GM23338 (cell line): ENCODE results near the gene CD24. TPM values are rescaled to one million over a fixed set of nuclear protein-coding genes. Genes with fewer than 3 reads are reported as not detected.

Experiments used
- ATAC-seq: fragments of 200-7000 bp; cut with Tn5 transposase; 3 replicates; pipeline ENCODE4 v1.9.1; 2020
- DNase-seq: peaks from one replicate; pipeline ENCODE4 v3.0.0-alpha.2; 2015; ENCODE audit warnings: low spot score
- H2AFZ ChIP-seq: fragments of 200-600 bp; sonication (generic); 2 replicates; pipeline ENCODE4 v1.8.0; 2016; ENCODE audit warnings: antibody characterized with exemption, mild to moderate bottlenecking, moderate library complexity
- H3F3A ChIP-seq: fragments of 200-600 bp; sonication (generic); replicated peaks from 2 replicates; pipeline ENCODE4 v1.8.0; 2017; ENCODE audit warnings: antibody characterized with exemption, mixed run types, low read depth
- H3K27ac ChIP-seq: fragments of 200-600 bp; sonication (generic); 2 replicates; pipeline ENCODE4 v1.6.1; 2016; ENCODE audit warnings: low read depth
- H3K27me3 ChIP-seq: fragments of 200-600 bp; sonication (generic); 2 replicates; pipeline ENCODE4 v1.8.0; 2016; ENCODE audit warnings: mild to moderate bottlenecking, mixed run types, moderate library complexity; ENCODE audit not compliant: insufficient read depth
- H3K36me3 ChIP-seq: fragments of 200-600 bp; sonication (generic); 2 replicates; pipeline ENCODE4 v1.8.0; 2016; ENCODE audit warnings: mild to moderate bottlenecking; ENCODE audit not compliant: insufficient read depth
- H3K4me1 ChIP-seq: fragments of 200-600 bp; sonication (generic); 2 replicates; pipeline ENCODE4 v1.8.0; 2016; ENCODE audit warnings: mild to moderate bottlenecking, moderate library complexity; ENCODE audit not compliant: insufficient read depth
- H3K4me2 ChIP-seq: fragments of 200-600 bp; sonication (generic); 2 replicates; pipeline ENCODE4 v1.7.1; 2017; ENCODE audit warnings: mixed run types
- H3K4me3 ChIP-seq: fragments of 200-600 bp; sonication (generic); 2 replicates; pipeline ENCODE4 v1.6.1; 2016; ENCODE audit warnings: mixed run types
- H3K79me2 ChIP-seq: fragments of 200-600 bp; sonication (generic); replicated peaks from 2 replicates; pipeline ENCODE4 v1.8.0; 2017; ENCODE audit warnings: mild to moderate bottlenecking; ENCODE audit not compliant: insufficient read depth
- H3K9me2 ChIP-seq: fragments of 200-600 bp; sonication (generic); 2 replicates; pipeline ENCODE4 v1.8.0; 2017; ENCODE audit not compliant: insufficient read depth
- H4K20me1 ChIP-seq: fragments of 200-600 bp; sonication (generic); replicated peaks from 2 replicates; pipeline ENCODE4 v1.8.0; 2017; ENCODE audit warnings: mild to moderate bottlenecking; ENCODE audit not compliant: insufficient read depth
- H3K27ac Mint-ChIP-seq: 2 replicates; pipeline ENCODE4 v1.8.0; 2020; ENCODE audit warnings: inconsistent platforms, mild to moderate bottlenecking, moderate library complexity, mixed read lengths
- H3K27me3 Mint-ChIP-seq: 3 replicates; pipeline ENCODE4 v1.8.0; 2022; ENCODE audit warnings: low read depth, mild to moderate bottlenecking, moderate library complexity, mixed read lengths, inconsistent platforms; ENCODE audit not compliant: insufficient read depth, poor library complexity
- H3K36me3 Mint-ChIP-seq: 3 replicates; pipeline ENCODE4 v1.8.0; 2021; ENCODE audit warnings: low read depth, mild to moderate bottlenecking, inconsistent platforms, moderate library complexity, mixed read lengths
- H3K4me1 Mint-ChIP-seq: 3 replicates; pipeline ENCODE4 v1.8.0; 2020; ENCODE audit warnings: mild to moderate bottlenecking, inconsistent platforms, mixed read lengths
- H3K4me3 Mint-ChIP-seq: 3 replicates; pipeline ENCODE4 v1.8.0; 2021; ENCODE audit warnings: moderate library complexity, mild to moderate bottlenecking, inconsistent platforms, mixed read lengths
- H3K9me3 Mint-ChIP-seq: 3 replicates; pipeline ENCODE4 v1.8.0; 2020; ENCODE audit warnings: moderate library complexity, mild to moderate bottlenecking, inconsistent platforms, mixed read lengths
- CREB1 ChIP-seq: fragments of 250-450 bp; sonication (Bioruptor Pico); IDR thresholded peaks from 2 replicates; pipeline ENCODE4 v1.5.0; 2020; ENCODE audit warnings: low read depth, mild to moderate bottlenecking, moderate library complexity
- CTCF ChIP-seq, 2 experiments: fragments of 200-600 bp in 1 of 2; sonication (generic) in 1 of 2; conservative IDR thresholded peaks; 2 replicates each; pipeline versions ENCODE4 v1.5.1 to v1.6.1; 2016 to 2017; ENCODE audit warnings: antibody characterized with exemption in 2 of 2, low read depth in 2 of 2, mild to moderate bottlenecking in 2 of 2, moderate library complexity in 1 of 2
- ETS1 ChIP-seq: IDR thresholded peaks from 2 replicates; pipeline ENCODE4 v1.6.1; 2016; ENCODE audit warnings: antibody characterized with exemption
- EZH2 ChIP-seq: fragments of 200-600 bp; sonication (generic); IDR thresholded peaks from one replicate; pipeline ENCODE4 v1.8.0; 2017; ENCODE audit warnings: antibody characterized with exemption, mild to moderate bottlenecking, low read depth; ENCODE audit not compliant: unreplicated experiment
- EZH2phosphoT487 ChIP-seq: fragments of 200-600 bp; sonication (generic); IDR thresholded peaks from one replicate; pipeline ENCODE4 v1.8.1; 2018; ENCODE audit warnings: antibody characterized with exemption; ENCODE audit not compliant: unreplicated experiment
- JUNB ChIP-seq: IDR thresholded peaks from one replicate; pipeline ENCODE4 v1.6.1; 2016; ENCODE audit warnings: antibody characterized with exemption; ENCODE audit not compliant: unreplicated experiment
- NANOG ChIP-seq: IDR thresholded peaks from 2 replicates; pipeline ENCODE4 v1.6.1; 2016; ENCODE audit warnings: antibody characterized with exemption, borderline replicate concordance
- POLR2AphosphoS5 ChIP-seq: IDR thresholded peaks from 2 replicates; pipeline ENCODE4 v1.6.1; 2016; ENCODE audit warnings: antibody characterized with exemption, low read depth
- ZNF331 ChIP-seq: fragments of 250-450 bp; sonication (Bioruptor Pico); IDR thresholded peaks from 2 replicates; pipeline ENCODE4 v1.5.0; 2020; ENCODE audit warnings: low read depth, mild to moderate bottlenecking, moderate library complexity
- polyA plus RNA-seq: library from polyadenylated mRNA; unstranded; fragments of >200 nt; fragmentation: Nextera tagmentation; extraction: Ambion mirVana; gene quantifications from 2 replicates; pipeline ENCODE4 v1.2.1, GENCODE V29; 2016
- total RNA-seq: library from RNA; depleted of rRNA; stranded (reverse); fragments of >200 nt; shearing (Covaris generic); gene quantifications from 2 replicates; pipeline ENCODE4 v1.2.3, GENCODE V29; 2014

CD24 gene
- total and polyA plus RNA-seq, 2 experiments from 2014 or later, result 1,373 to 2,907 TPM

DNA sequence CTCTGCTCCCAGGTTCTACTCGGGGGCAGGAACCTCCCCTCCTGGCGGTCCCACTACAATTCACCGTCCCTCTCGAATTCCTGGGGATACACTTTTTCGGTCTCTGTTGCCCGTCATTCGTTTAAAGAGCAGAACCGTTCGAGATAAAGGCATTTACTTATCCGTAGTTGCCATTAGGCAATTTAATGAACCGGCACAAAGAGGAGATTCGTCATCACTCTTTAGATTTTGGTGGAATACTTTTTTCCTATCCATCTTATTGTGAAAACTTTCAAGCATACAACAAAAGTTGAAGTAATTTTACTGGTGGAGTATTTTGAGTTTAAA, 1.2 kb upstream of the CD24 start (continued):
- TF ChIP-seq CTCF (conservative IDR thresholded peaks at IDR 0.05; ENCODE audit: low read depth in 2 of 2), result no peak
- no peak for TF ChIP-seq EZH2phosphoT487

DNA sequence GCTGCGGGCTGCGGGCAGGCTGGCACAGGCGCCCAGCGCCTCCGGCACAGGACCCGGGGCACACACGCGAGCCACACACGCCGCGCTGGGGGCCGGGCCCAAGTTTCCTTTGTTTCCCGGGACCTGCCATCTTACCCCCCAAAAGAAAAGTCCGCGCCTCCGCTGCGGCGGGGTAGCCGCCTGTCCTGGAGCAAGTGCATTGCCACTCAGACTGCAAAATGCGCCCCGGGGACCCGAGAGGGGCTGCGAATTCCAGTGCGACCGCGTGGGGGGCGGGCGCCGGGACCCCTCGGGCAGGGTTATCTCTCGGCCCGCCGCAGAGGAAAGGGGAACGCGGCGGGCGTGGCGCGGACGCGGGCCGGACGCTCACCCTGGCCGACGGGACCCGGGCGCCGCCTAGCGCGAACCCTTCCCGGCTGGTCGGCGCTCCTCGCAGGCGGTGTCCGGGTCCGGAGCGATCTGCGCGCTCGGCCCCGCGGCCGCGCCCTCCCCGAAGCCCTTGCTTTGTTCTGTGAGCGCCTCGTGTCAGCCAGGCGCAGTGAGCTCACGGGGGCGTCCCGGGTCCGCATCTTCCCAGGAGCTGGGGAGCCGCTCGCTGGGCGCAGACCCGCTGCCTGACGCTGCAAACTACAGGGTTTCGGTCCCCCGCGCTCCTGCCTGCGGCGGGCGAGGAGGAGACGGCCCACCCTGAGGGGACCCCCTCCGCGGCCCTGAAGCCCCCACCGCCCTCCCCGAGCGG, 639 bp upstream of the CD24 start:
- no peaks in the 10 kb centered on the region for H3K27me3 ChIP-seq
- H3K4me3 Mint-ChIP-seq, result peak overlapping the region; percentile 85
- H3K36me3 ChIP-seq, result peaks cover 24% of the 10 kb centered on the region
- peak overlapping the region; percentile 96 for H3K27ac ChIP-seq
- TF ChIP-seq POLR2AphosphoS5, result 0 out of 2 replicates have a peak, but pooled peaks have one; percentile 26
- 0 out of 2 replicates have a peak, but pooled peaks have one; percentile 3 for TF ChIP-seq CREB1 (CRISPR knock-in tag)
- TF ChIP-seq CTCF (conservative IDR thresholded peaks at IDR 0.05; ENCODE audit: low read depth in 2 of 2), result peak in 1 of 2 experiments; percentile 42; a peak in 2 of 4 replicates
- TF ChIP-seq ZNF331 (CRISPR knock-in tag), result no peak
- peaks cover 45% of the 10 kb centered on the region for H3K27me3 Mint-ChIP-seq
- peak; percentile 58 for ATAC-seq
- peaks cover 21% of the 10 kb centered on the region for H3K4me1 ChIP-seq
- no peaks in the 10 kb centered on the region for H3K9me2 ChIP-seq
- H3F3A ChIP-seq, result peaks cover 30% of the 10 kb centered on the region
- H3K36me3 Mint-ChIP-seq, result peaks cover 44% of the 10 kb centered on the region
- H4K20me1 ChIP-seq, result peaks cover 22% of the 10 kb centered on the region
- H3K27ac Mint-ChIP-seq, result peak overlapping the region; percentile 97
- H3K79me2 ChIP-seq, result peaks cover 67% of the 10 kb centered on the region
- peak; percentile 68 for DNase-seq
- H2AFZ ChIP-seq, result no peak overlapping the region
- H3K4me2 ChIP-seq, result peak overlapping the region; percentile 77
- H3K4me1 Mint-ChIP-seq, result peaks cover 27% of the 10 kb centered on the region
- peaks cover 20% of the 10 kb centered on the region; the same call in 2 of the 3 replicates for H3K9me3 Mint-ChIP-seq
- peak overlapping the region; percentile 63 for H3K4me3 ChIP-seq

DNA sequence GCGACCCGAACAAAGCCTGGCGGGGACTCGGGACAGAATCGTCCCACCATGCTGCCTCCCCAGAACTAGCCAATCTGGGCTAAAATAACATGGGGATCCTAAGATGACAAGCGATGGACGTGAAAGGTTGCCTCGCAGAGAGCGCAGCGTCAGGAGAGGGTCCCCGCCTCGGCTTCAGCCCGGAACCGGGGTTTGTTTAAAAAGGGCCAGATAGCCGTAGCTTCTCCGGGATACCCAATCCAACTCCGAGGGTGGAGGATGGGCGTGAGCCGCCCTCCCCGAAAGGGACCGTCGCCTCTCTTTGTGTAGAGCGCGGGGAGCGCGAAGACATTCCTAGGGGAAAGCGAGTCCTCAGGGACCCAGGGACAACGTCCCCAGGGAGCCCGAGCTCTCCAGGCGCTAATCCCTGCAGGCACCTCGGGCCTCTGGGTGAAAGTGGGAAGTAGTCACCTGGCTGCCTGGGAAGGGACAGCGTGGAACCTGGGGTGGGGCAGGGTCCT, 643 bp downstream of the CD24 start:
- Histone ChIP-seq H3K4me3 (peak overlapping the region; percentile 89), H3K4me2 (peak overlapping the region; percentile 81), H3F3A (peaks cover 35% of the 10 kb centered on the region), H2AFZ (no peak overlapping the region), H4K20me1 (peaks cover 22% of the 10 kb centered on the region), H3K36me3 (peaks cover 31% of the 10 kb centered on the region), H3K27me3 (no peaks in the 10 kb centered on the region), H3K27ac (peak overlapping the region; percentile 90), H3K9me2 (no peaks in the 10 kb centered on the region), H3K4me1 (peaks cover 19% of the 10 kb centered on the region), H3K79me2 (peaks cover 73% of the 10 kb centered on the region)
- H3K4me3 Mint-ChIP-seq, result peak overlapping the region; percentile 86
- peak overlapping the region; percentile 94 for H3K27ac Mint-ChIP-seq
- no peak; the same call in 2 of the 3 replicates for ATAC-seq
- peaks cover 25% of the 10 kb centered on the region for H3K4me1 Mint-ChIP-seq
- DNase-seq, result peak; percentile 32
- H3K36me3 Mint-ChIP-seq, result peaks cover 56% of the 10 kb centered on the region
- H3K9me3 Mint-ChIP-seq, result peaks cover 30% of the 10 kb centered on the region; the same call in 2 of the 3 replicates
- peaks cover 49% of the 10 kb centered on the region for H3K27me3 Mint-ChIP-seq
- TF ChIP-seq CTCF (conservative IDR thresholded peaks at IDR 0.05; ENCODE audit: low read depth in 2 of 2) (no peak), NANOG (no peak), EZH2 (no peak), ETS1 (no peak), EZH2phosphoT487 (no peak), JUNB (no peak)
